Superior temporal gyrus (tissue), 1 donor: ENCODE data around the gene EXTL1.
"Not testable (repeated sequence)": the region's sequence is repeated elsewhere in the genome, so short reads cannot be mapped to it uniquely, and the experiment has no call there.

Experiments used
- DNase-seq: peaks from one replicate; pipeline ENCODE4 v3.0.0-alpha.2; 2016; ENCODE audit errors: extremely low spot score

Gene EXTL1, protein sequence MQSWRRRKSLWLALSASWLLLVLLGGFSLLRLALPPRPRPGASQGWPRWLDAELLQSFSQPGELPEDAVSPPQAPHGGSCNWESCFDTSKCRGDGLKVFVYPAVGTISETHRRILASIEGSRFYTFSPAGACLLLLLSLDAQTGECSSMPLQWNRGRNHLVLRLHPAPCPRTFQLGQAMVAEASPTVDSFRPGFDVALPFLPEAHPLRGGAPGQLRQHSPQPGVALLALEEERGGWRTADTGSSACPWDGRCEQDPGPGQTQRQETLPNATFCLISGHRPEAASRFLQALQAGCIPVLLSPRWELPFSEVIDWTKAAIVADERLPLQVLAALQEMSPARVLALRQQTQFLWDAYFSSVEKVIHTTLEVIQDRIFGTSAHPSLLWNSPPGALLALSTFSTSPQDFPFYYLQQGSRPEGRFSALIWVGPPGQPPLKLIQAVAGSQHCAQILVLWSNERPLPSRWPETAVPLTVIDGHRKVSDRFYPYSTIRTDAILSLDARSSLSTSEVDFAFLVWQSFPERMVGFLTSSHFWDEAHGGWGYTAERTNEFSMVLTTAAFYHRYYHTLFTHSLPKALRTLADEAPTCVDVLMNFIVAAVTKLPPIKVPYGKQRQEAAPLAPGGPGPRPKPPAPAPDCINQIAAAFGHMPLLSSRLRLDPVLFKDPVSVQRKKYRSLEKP

DNA sequence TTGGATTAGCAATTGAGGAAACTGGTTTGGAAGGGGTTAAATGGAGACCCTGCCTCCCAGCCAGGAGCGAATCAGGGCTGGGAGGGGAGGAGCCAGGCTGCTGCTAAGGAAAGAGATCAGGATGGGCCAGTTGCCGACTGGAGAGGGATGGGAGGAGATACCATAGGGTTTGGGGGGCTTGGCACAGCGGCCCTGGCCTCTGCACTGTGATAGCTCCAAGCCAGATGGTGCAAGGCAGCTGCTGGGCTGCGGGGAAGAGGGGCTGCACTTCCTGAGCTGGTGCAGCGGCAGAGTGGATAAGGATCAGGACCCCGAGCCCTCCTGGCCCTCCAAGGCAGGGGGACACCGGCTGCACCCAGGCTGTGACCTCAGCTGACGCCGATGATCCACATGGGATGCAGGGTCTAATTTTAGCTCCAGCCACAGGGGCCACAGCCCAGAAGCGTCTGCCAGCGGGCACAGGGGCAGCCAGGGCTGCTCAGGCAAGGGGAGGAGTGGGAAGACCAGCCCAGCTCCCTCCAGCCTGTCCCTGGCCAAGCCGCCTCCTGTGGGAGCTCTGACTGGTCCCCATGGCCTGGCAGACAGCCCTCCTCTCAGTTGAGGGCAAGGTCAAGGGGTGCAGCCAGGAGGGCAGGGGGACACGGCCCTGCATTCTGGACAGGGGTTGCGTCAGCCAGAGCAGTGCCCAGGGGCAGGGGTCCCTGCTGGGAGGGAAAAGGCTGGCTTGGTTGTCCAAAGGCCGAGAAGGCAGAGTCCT, at the start of gene EXTL1:
TSS of gene EXTL1 (plus strand) at position 129 of the 757 bp plus-strand sequence. CDS start 872 bp downstream, outside the sequence.
- DNase-seq: peak; percentile 66

DNA sequence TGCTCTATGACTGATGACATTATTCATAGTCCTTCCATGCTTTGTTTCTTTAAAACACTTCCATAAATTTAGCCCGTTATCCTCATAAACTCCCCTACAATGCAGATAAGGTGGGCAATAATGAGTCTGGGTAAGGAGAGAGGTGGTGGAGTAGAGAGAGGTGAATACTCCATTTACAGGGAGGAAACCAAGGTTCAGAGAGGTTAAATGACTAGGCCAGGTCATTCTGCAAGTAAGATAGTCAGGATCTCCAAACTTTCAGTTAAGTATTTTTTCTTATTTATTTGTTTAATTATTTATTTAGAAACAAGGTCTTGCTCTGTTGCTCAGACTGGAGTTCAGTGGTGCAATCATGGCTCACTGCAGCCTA, 49.8 kb upstream of the EXTL1 start:
- DNase-seq: no peak

DNA sequence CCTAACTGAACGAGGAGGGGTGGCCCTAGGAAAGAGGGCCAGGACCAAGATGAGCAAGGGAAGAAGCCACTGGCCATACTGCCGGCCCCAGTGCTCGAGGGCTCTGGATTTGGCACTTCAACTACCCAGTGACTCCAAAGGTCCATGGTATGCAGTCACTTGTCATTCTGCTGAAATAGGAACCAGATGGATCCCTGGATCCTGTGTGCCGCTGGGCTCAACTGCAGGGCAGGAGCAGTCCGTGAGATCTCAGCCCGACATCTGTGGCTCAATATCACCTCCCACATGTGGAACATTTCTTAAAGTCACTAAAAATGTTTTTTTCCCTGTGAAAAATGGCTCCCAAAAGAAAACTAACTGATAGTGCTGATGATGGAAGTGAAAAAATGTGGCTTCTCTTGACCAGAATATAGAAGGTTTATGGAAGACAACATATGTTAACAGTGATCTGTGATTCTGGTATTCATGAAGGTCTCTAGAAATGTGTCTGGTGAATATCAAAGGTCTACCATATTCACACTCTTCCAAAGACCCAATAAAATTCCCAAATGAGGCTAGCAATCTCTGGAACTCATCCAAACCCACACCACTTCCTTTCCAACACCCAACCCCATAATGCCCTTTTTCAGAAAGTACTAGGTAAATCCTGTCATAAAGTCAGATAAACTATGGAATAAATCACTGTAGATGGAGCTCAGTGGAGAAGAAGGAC, 47.8 kb upstream of the EXTL1 start:
- peak; percentile 29 for DNase-seq

DNA sequence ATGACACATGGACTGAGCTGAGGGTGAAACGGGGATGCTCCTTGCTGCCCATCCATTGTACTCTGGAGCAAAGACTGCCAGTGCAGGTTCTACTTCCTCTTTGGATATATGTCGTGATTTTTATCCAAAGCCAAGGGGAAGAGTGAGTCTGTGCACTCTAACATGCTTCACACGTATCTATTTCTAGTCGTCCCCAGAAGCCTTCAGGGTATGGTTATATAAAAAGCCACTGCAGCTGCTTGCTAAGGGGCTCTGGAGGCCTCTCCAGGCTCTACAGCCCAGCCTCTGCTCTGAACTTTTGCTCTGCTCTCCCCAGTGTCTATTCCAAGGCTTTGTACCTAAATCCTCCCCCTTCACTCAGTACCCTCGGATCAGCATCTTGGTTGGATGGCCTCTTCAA, 43.8 kb upstream of the EXTL1 start:
- peak; percentile 40 for DNase-seq

DNA sequence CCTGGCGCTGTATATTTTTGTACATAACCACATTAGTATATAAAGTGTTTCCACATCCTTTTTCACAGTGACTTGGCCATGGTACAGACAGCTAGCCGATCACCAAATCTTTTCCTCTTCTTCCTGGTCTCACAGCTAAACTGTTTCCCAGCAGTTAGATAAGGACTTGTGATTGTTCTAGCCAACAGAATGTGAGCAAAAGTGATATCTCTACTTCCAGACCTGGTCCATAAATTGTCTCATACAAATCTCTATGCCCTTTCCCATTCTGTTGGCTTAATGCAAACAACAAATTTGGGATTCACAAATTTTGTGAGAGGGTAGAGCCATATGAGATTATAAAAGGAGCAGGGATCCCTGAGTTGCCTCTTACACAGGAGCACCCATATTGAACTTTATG, 43.2 kb upstream of the EXTL1 start:
- no peak for DNase-seq

DNA sequence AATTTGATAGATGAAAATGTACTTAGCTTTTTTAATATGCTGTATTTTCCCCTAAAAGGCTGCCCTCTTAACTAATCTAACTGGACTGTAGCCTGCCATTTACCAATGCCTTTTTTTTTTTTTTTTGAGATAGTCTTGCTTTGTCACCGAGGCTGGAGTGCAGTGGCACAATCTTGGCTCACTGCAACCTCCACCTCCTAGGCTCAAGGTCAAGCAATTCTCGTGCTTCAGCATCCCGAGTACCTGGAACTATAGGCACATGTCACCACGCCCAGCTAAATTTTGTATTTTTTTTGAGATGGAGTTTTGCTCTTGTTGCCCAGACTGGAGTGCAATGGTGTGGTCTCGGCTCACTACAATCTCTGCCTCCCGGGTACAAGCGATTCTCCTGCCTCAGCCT, 42.4 kb upstream of the EXTL1 start:
- no peak for DNase-seq

DNA sequence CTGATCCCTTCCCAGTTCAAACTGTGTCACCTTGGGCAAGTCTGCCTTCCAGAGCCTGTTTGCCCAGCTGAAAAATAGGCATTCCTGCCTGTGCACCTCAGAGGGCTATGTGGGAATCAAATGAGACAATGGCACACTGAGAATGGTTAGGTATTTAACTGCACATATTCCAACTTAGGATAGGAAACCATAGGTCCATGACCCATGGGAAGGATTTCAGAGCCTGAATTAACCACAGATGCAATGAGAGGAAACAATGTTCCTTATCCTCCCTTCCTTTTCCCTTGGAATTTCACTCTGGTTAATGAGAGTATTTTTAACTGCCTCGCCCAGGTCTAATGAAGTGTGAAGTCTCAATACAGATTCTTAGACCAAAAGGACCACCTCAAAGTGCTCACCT, 36.4 kb upstream of the EXTL1 start:
- DNase-seq: no peak

DNA sequence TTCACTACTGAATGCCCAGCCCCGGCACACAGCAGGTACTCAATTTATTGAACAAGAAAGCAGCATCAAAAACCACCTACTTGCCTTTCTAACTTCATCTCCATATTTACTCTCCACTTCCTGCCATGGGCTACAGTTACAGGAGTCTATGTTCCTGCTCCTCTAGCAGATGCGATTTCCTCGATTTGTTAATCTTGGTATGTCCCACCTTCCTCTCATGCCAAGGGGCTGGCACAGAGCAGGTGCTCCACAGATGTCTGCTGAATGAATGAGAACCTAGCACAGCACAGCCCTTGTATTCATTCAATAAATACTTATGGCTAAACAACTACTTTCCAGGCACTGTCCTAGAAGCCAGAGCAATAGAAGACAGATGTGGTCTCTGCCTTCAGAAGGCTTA, 35.9 kb upstream of the EXTL1 start:
- DNase-seq: no peak

DNA sequence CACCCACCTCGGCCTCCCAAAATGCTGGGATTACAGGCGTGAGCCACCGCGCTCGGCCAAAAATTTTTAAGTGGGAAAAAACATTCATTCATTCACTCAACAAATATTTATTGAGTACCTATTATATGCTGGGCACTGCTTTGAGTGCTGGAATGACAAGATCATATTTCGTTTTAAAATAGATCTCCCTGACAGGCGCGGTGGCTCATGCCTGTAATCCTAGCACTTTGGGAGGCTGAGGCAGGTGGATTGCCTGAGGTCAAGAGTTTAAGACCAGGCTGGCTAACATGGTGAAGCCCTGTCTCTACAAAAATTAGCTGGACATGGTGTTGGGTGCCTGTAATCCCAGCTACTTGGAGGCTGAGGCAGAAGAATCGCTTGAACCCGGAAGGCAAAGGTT, 34.8 kb upstream of the EXTL1 start:
- DNase-seq: not testable (repeated sequence)

DNA sequence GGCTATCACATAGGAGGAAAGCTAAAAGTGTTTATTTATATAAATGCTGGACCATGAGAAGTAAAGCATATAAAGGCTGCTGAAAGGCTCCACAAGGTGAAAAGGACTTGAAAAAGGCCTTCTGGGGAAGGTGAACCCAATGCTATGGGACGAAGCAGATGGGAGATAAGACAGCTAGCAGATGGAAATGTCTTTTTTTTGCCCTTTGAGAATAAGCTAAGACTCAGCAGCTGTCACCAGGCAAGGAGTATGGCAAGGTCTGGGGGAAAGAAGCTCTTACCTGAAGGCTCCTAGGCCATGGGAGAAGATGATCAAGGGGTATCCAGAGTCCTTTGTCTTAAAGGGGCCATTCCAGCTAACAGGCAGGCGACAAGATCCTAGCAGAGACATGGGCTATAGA, 33.6 kb upstream of the EXTL1 start:
- no peak for DNase-seq

DNA sequence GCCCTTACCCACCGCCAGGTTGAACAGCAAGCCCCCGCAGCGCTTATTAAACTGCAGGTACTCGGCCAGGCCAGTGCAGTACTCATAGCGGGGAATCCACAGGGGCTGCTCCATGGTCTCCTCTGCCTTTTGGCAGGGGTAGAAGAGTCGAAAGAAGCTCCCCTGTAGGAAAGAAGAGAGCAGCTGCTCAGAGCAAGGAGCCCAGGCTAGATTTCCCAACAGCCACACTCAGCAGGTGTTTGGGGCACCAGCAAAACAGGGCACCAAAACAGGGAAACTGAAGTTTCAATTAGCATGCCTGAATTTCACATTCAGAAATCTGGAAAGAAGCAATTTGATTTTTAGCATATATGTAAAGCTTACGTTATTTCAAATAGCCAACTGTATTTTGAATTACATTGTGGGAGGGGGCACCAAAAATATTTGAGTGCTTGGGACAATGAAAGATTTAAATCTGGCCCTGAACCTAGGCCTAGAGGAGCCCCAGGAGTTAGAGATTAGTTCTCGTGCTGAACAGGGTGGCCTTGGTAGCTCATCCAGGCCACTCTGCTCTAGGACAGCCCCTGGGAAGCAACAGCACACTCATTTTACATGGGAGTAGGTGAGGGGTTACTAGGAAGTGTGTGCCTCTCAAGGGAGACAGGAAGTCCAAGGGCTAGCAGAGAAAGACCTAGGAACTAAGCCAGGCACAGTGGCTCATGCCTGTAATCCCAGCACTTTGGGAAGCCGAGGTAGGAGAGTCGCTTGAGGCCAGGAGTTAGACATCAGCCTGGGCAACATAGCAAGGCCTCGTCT, 31.9 kb upstream of the EXTL1 start:
- no peak for DNase-seq

DNA sequence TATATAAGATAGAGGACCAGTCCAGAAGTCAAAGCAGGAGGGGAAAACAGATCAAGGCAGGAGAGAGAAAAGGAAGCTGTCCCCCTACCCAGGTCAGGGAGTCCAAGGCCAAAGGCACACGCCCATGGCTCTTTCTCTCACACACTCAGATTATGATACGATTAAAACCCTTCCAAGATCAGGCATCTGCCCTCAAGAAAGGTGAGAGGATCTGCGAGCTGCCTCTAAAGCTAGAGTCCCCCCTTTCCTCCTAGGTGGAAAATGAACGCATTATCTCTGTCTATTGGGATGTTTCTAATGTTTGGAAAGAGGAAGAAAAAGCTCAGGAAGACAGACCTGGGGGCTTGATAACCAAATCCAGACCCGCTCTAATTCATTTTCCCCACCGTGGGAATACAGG, 31.3 kb upstream of the EXTL1 start:
- DNase-seq: no peak

DNA sequence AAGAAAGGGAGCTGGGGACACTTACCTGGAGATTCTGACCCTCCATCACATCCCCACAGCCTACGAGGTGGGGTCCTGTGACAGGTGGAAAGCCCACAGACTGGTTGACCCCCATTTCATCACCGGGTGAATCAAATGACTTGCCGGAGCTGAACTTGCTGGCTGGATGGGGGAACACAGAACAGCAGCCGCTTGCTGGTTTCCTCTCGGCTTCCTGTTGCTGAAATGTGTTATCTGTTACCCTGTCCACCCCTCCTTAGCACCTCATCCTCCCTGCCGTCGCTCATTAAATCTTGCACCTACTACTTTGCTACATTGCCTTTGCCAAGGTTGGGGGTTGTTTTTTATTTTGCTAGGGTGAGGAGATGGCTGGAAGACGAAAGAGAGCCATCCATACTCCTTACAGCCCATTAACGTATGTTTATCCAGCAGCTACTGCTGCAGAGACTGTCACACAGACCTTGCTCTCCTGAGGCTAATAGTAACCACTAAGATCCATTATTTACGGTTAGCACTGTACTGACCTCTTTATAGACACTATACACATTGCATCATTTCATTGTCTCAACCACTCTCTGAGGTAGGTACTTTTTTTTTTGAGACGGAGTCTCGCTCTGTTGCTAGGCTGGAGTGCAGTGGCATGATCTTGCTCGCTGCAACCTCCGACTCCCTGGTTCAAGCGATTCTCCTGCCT, 30.7 kb upstream of the EXTL1 start:
- no peak for DNase-seq

DNA sequence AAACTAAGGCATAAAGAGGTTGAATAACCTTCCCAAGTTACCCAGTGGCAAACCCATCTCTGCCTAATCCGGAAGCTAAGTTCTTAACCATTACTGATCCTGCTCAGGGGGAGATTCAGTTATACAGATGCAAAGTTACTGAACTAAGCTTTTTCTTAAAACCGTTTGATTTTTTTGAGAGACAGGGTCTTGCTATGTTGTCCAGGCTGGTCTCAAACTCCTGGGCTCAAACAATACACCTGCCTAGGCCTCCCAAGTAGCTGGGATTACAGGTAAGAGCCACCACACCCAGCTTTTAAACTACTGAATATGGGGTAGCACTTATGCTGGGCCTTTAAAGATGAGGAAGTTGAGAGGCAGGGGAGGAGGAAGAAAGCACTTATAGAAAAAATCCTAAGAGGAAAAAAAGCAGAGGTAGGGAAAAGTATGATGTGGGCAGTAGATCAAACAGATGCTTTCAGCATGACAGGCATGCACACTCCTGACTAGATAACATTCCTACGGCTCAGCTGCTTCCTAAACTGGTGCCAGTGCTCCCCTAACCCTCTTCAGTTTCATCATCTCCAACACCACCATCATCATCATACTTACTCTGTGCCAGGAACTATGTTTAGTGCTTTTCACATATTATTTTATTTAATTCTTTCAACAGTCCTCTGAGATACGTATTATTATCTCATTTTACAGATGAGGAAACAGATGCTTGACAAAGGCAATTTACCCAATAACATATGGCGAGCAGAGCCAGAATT, 29.5 kb upstream of the EXTL1 start:
- DNase-seq: no peak

DNA sequence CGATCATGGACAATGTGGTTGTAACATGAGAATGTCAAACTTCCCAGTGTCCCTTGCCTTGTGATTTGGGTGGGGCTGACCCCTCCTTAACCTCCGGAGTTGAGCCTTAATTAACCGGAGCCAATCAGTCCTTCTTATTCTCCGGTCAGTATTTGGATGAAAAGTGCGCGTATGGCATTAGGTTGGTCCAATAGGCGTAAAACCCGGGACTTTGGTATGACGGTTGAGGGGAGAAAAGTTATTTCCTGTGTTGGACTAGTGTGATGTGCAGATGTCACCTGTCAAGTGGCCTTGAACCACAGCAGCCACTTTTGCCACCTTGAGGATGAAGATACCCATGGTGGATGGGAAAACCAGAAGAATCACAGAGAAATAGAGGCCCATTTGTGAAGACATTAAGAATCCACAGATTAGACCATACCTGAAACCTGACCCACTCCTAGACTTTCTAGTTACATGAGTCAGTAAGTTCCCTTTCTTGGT, 28.8 kb upstream of the EXTL1 start:
- DNase-seq: no peak

DNA sequence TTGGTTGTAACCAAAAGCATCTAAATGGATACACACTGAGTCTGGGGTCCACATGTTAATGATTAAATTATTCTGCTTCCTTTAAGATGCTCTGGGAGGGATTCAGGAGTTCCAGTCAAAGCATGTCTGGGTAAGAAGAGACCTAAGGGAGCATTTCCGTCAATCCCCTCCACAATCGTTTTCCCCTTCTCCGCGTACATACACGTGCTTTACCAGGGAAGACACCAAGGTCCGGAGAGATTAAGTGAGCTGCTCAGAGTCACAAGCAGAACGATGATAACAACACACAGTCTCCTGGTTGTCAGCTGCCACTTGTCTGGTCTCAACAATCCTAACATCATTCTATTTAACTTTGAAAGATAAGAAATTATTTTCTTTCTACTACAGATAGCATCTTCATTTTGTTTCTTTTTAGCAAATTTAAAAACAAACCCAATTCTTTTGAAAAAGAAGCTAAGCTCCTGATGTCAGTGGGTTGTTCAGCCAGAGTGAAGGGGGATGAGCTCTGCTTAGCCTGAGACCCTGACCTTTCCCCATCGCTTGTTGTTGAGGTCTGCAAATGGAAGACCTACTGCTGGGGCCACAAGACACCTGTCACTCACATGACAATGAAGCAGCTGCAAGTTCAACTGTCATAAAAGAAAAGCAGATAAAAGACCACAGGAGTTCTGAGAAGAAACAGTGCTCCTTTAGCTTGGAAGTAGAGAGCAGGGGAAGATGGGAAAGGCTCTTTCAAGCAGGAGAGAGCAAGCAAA, 28.2 kb upstream of the EXTL1 start:
- DNase-seq: no peak

DNA sequence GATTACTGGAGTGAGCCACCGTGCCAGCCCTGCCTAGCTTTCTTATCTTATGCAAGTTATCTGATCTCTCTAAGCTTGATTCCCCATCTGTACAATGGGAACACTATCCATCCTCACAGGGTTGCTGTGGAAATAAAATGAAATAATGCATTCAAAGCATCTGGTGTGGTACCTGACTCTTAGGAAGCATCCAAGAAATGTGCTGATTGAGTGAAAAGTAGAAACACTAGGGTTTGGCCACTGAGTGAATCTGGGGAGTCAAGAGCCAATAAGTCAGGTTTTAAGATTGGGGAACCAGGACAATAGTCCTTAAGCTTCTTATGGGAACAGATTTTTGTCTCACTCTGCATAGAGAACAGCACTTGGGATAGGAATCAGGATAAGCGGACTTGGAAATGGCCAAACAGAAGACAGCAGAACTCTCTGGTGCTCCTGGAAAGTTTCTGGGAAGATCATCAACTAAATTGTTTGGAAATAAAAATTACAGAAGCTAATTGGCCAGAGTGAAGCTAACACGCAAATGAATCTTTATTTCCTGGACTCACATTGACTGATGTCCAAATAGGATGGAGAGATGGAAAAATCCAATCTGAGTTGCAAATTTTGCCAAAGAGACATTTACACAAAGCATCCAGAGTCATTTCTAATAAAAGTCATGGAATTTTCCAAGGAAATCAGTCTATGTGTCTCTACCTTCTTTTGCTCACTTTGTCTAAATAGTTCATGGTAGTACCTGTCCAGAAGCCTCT, 27.0 kb upstream of the EXTL1 start:
- no peak for DNase-seq
